Endothelial cell of umbilical vein (primary cell): ENCODE results near the gene PPFIA1. TPM values are rescaled to one million over a fixed set of nuclear protein-coding genes. Genes with fewer than 3 reads are reported as not detected.

ENCODE experiments used
- BruUV-seq: library from RNA; stranded (reverse); fragments of 400-500 nt; replicated peaks from 2 replicates; lab custom pipeline; 2021; lab: Mats Ljungman, UMichigan
- CTCF ChIA-PET: fragments of 300-600, 350-600 bp; sonication (Branson Sonifier 250); formaldehyde crosslinking; loops from one replicate; lab custom pipeline; 2021; ENCODE audit warnings: antibody characterized with exemption, inconsistent platforms; lab: Charles Lee
- POLR2A ChIA-PET: fragments of 300-600, 350-600 bp; sonication (Branson Sonifier 250); formaldehyde crosslinking; loops from one replicate; lab custom pipeline; 2021; ENCODE audit warnings: antibody characterized with exemption, inconsistent platforms; lab: Charles Lee
- DNase-seq: peaks from one replicate; pipeline ENCODE4 v3.0.0-alpha.2; 2011; ENCODE audit warnings: low read depth, low spot score
- FAIRE-seq: peaks from 2 replicates; lab custom pipeline; 2011; peaks lifted over from hg19 to GRCh38; lab: Jason Lieb, UNC
- H2AFZ ChIP-seq: 2 replicates; pipeline ENCODE4 v1.6.0; 2012; ENCODE audit warnings: low read depth, low read length, control low read depth, inconsistent platforms
- H3K27ac ChIP-seq: 2 replicates; pipeline ENCODE4 v1.5.1; 2011; ENCODE audit warnings: low read depth, mild to moderate bottlenecking, control low read depth, low read length, moderate library complexity; ENCODE audit not compliant: insufficient read depth
- H3K27me3 ChIP-seq, 2 experiments: 2 replicates each; pipeline versions ENCODE4 v1.6.0 to v1.6.1; 2011; ENCODE audit warnings: low read length in 2 of 2, mixed read lengths in 1 of 2; ENCODE audit not compliant: control insufficient read depth in 2 of 2, insufficient read depth in 2 of 2
- H3K36me3 ChIP-seq, 2 experiments: 2 replicates in 1 of 2; 3 replicates in 1 of 2; pipeline ENCODE4 v1.5.1; 2011; ENCODE audit warnings: low read length in 2 of 2, mild to moderate bottlenecking in 1 of 2, moderate library complexity in 1 of 2; ENCODE audit not compliant: control insufficient read depth in 2 of 2, insufficient read depth in 2 of 2; ENCODE audit errors: extremely low read depth in 1 of 2
- H3K4me1 ChIP-seq: 3 replicates; pipeline ENCODE4 v1.5.1; 2011; ENCODE audit warnings: mild to moderate bottlenecking, low read length; ENCODE audit not compliant: control insufficient read depth, insufficient read depth; ENCODE audit errors: extremely low read depth
- H3K4me2 ChIP-seq: 2 replicates; pipeline ENCODE4 v1.6.1; 2011; ENCODE audit warnings: low read length, control low read depth, mixed read lengths; ENCODE audit not compliant: insufficient read depth
- H3K4me3 ChIP-seq, 3 experiments: fragments of 200-600 bp in 1 of 3; sonication (generic), shearing (Covaris generic) in 1 of 3; replicated peaks in 1 of 3; 2 replicates each; pipeline ENCODE4 v1.5.1; 2011 to 2016; ENCODE audit warnings: control low read depth in 3 of 3, low read length in 3 of 3, mild to moderate bottlenecking in 2 of 3, inconsistent platforms in 1 of 3, low read depth in 1 of 3, moderate library complexity in 1 of 3; ENCODE audit not compliant: insufficient read depth in 1 of 3
- H3K79me2 ChIP-seq: 2 replicates; pipeline ENCODE4 v1.6.0; 2012; ENCODE audit warnings: low read length, inconsistent platforms; ENCODE audit not compliant: control insufficient read depth, insufficient read depth
- H3K9ac ChIP-seq: replicated peaks from 2 replicates; pipeline ENCODE3; 2011; ENCODE audit warnings: low read length, control low read depth; ENCODE audit not compliant: insufficient read depth; ENCODE audit errors: extremely low read depth
- H3K9me1 ChIP-seq: replicated peaks from 3 replicates; pipeline ENCODE4 v1.6.0; 2011; ENCODE audit warnings: mild to moderate bottlenecking, low read length; ENCODE audit not compliant: control insufficient read depth, insufficient read depth; ENCODE audit errors: extremely low read depth
- H3K9me3 ChIP-seq: replicated peaks from 2 replicates; pipeline ENCODE4 v1.5.1; 2012; ENCODE audit warnings: low read length, inconsistent platforms; ENCODE audit not compliant: control insufficient read depth, insufficient read depth
- H4K20me1 ChIP-seq: replicated peaks from 2 replicates; pipeline ENCODE3; 2011; ENCODE audit warnings: mild to moderate bottlenecking, low read length; ENCODE audit not compliant: control insufficient read depth, insufficient read depth; ENCODE audit errors: extremely low read depth
- CTCF ChIP-seq, 2 donors: IDR thresholded peaks; 1 replicate in 1 of 2; 2 replicates in 1 of 2; pipeline ENCODE4 v1.5.1; 2011; ENCODE audit warnings: low read length in 2 of 2, mild to moderate bottlenecking in 2 of 2, moderate library complexity in 2 of 2, control low read depth in 1 of 2, inconsistent platforms in 1 of 2, low read depth in 1 of 2; ENCODE audit not compliant: insufficient read depth in 1 of 2; ENCODE audit errors: extremely low read depth in 1 of 2
- EZH2 ChIP-seq: IDR thresholded peaks from 2 replicates; pipeline ENCODE4 v1.6.1; 2012; ENCODE audit warnings: borderline replicate concordance, low read depth, mild to moderate bottlenecking, moderate library complexity, low read length, inconsistent platforms; ENCODE audit not compliant: severe bottlenecking
- FOS ChIP-seq: IDR thresholded peaks from 2 replicates; pipeline ENCODE4 v1.6.1; 2011; ENCODE audit warnings: mild to moderate bottlenecking, low read length, moderate library complexity, borderline replicate concordance; ENCODE audit not compliant: insufficient read depth
- GATA2 ChIP-seq: IDR thresholded peaks from 2 replicates; pipeline ENCODE4 v1.7.0; 2011; ENCODE audit warnings: low read depth, mild to moderate bottlenecking, moderate library complexity, mixed read lengths, low read length; ENCODE audit not compliant: insufficient read length, insufficient read depth
- JUN ChIP-seq: IDR thresholded peaks from 2 replicates; pipeline ENCODE4 v1.6.1; 2011; ENCODE audit warnings: borderline replicate concordance, low read depth; ENCODE audit not compliant: insufficient read length, insufficient read depth
- MAX ChIP-seq: IDR thresholded peaks from 2 replicates; pipeline ENCODE4 v1.6.1; 2011; ENCODE audit not compliant: insufficient read depth, insufficient read length
- MYC ChIP-seq: IDR thresholded peaks from one replicate; pipeline ENCODE4 v1.6.1; 2011; ENCODE audit warnings: mild to moderate bottlenecking, low read depth, low read length
- POLR2A ChIP-seq: IDR thresholded peaks from 2 replicates; pipeline ENCODE4 v1.6.1; 2012; ENCODE audit warnings: low read depth, mild to moderate bottlenecking, control low read depth, low read length
- POLR2AphosphoS5 ChIP-seq: IDR thresholded peaks from 2 replicates; pipeline ENCODE4 v1.6.1; 2012; ENCODE audit warnings: low read depth, mild to moderate bottlenecking, control low read depth, low read length, moderate library complexity; ENCODE audit not compliant: insufficient read depth
- dilution Hi-C: fragments of 300-500 bp; cut with MboI; formaldehyde crosslinking; loops from one replicate; pipeline ENCODE4 v1.15.0; 2019; ENCODE audit warnings: low sequenced_read_pairs; ENCODE audit not compliant: extremely low pct_ligation_motif_present
- intact Hi-C: fragments of 100-400 bp; cut with micrococcal nuclease; formaldehyde crosslinking; loops from one replicate; pipeline ENCODE4 v1.10.0; 2022
- polyA plus RNA-seq, 4 experiments: library from polyadenylated mRNA; depleted of rRNA in 3 of 4; stranded (reverse) in 3 of 4; unstranded in 1 of 4; fragments of >200 nt; gene quantifications; 2 replicates each; pipeline versions ENCODE4 v1.2.1 to v1.2.3, GENCODE V29; 2011 to 2012; ENCODE audit warnings: missing spikeins in 1 of 4
- total RNA-seq: library from RNA; stranded (reverse); gene quantifications from 2 replicates; pipeline ENCODE4 v1.2.3, GENCODE V29; 2021

The PPFIA1 gene
- total and polyA plus RNA-seq, 2 donors (not counting 3 experiments of a cell fraction or from before 2014, with no cell fraction given), result 44.3 to 60.9 TPM

GRCh38 chr11:70317581-70318305 is 47.3 kb downstream of the PPFIA1 start:
- H3K4me1 ChIP-seq, result peaks cover 3% of the 10 kb centered on the region
- peaks cover 14% of the 10 kb centered on the region for H3K79me2 ChIP-seq
- H2AFZ ChIP-seq, result no peak overlapping the region
- FAIRE-seq (no peak), DNase-seq (no peak)
- H3K4me3 ChIP-seq, result no peak overlapping the region
- no peaks in the 10 kb centered on the region for H3K9me3 ChIP-seq
- no peaks in the 10 kb centered on the region for H4K20me1 ChIP-seq
- no peak overlapping the region for H3K4me2 ChIP-seq
- peaks cover 2 to 3% of the 10 kb centered on the region in 2 experiments for H3K36me3 ChIP-seq
- intact Hi-C loops, result no loop called here
- no peaks in the 10 kb centered on the region for H3K9me1 ChIP-seq
- H3K27me3 ChIP-seq, result no peaks in the 10 kb centered on the region
- H3K27ac ChIP-seq, result no peak overlapping the region
- no TSS peak for BruUV-seq
- ChIA-PET CTCF (no interaction called here), POLR2A (no interaction called here)
- H3K9ac ChIP-seq, result no peak overlapping the region
- dilution Hi-C loops, result no loop called here
- TF ChIP-seq JUN, result no peak
- TF ChIP-seq POLR2A, result no peak
- TF ChIP-seq EZH2, result no peak
- TF ChIP-seq MYC, result no peak
- no peak for TF ChIP-seq POLR2AphosphoS5
- no peak for TF ChIP-seq MAX
- TF ChIP-seq GATA2, result no peak
- no peak for TF ChIP-seq CTCF (IDR thresholded peaks at IDR 0.05; ENCODE audit: extremely low read depth in 1 of 2, insufficient read depth in 1 of 2, low read depth in 1 of 2, low read length in 2 of 2)
- no peak for TF ChIP-seq FOS
